SU-DHL-6 (cell line): ENCODE data around the gene RNASE13.

Source experiments
- EZH2phosphoT487 ChIP-seq: fragments of 200-600 bp; sonication (generic), shearing (Covaris generic); conservative IDR thresholded peaks from 2 replicates; pipeline ENCODE4 v1.6.1; 2018; ENCODE audit warnings: mild to moderate bottlenecking, antibody characterized with exemption, low read length, moderate library complexity, mixed read lengths
- TF ChIP-seq, protein P1 (sequence below): fragments of 200-600 bp; sonication (generic); IDR thresholded peaks from one replicate; pipeline ENCODE4 v1.5.1; 2017; ENCODE audit warnings: antibody characterized with exemption, mild to moderate bottlenecking, low read length, moderate library complexity; ENCODE audit not compliant: insufficient read depth, poor library complexity, severe bottlenecking

DNA sequence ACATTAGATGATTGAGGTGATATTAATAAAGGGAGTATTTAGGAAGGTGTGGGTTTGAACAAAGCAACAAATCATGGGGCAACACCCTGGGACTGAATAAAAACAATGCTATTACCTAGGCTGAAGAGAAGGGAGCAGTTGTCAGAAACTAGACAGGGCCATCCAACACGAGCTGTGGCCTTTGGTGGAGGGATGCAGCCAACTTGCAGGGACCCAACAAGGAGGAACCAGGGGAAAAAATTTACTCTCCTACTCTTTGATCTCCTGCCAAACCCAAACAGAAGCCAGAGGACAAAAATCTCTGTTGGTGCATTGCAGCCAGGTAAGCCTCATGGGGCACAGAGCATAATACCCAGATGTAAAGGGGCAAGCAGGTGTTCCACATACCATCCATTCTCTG is 23.5 kb downstream of the RNASE13 start:
- TF ChIP-seq, protein P1, sequence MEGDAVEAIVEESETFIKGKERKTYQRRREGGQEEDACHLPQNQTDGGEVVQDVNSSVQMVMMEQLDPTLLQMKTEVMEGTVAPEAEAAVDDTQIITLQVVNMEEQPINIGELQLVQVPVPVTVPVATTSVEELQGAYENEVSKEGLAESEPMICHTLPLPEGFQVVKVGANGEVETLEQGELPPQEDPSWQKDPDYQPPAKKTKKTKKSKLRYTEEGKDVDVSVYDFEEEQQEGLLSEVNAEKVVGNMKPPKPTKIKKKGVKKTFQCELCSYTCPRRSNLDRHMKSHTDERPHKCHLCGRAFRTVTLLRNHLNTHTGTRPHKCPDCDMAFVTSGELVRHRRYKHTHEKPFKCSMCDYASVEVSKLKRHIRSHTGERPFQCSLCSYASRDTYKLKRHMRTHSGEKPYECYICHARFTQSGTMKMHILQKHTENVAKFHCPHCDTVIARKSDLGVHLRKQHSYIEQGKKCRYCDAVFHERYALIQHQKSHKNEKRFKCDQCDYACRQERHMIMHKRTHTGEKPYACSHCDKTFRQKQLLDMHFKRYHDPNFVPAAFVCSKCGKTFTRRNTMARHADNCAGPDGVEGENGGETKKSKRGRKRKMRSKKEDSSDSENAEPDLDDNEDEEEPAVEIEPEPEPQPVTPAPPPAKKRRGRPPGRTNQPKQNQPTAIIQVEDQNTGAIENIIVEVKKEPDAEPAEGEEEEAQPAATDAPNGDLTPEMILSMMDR = no peak
- no peak for TF ChIP-seq EZH2phosphoT487
